Ovary (tissue), 3 donors: Measurements from ENCODE around the gene SYNM.

Experiments
- POLR2A ChIP-seq: fragments of 450-650 bp; IDR thresholded peaks from one replicate; pipeline ENCODE4 v1.6.1; 2017; ENCODE audit warnings: antibody characterized with exemption, mild to moderate bottlenecking, moderate library complexity
- TF ChIP-seq, protein P1 (sequence below), 3 donors: fragments of 450-650 bp in 2 of 3; fragments of 200-600 bp in 1 of 3; IDR thresholded peaks; one replicate each; pipeline versions ENCODE4 v1.5.1 to v1.8.0; 2016 to 2022; ENCODE audit warnings: antibody characterized with exemption in 3 of 3, mild to moderate bottlenecking in 1 of 3
- donor health status: DM: no; HTN: no; CAD: no.

DNA sequence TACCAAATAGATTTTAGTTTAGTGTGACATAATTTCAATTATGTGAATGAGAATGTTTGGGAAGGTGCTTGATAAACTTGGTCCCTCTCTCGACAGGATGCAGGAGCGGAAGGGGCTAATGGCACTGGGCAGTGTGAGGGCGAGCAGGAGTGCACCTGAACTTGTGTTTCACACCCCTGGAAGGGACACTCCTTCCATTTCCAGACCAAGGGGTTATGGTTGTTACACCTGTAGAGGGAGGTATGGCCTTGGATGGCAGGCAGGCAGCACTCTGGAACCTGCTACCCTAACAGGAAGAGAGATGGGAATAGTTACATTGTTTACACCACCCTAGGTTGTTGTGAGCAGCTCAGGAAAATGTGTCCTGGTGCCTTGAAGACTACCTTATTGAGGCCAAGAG, 22.1 kb downstream of the SYNM start:
- TF ChIP-seq, protein P1, sequence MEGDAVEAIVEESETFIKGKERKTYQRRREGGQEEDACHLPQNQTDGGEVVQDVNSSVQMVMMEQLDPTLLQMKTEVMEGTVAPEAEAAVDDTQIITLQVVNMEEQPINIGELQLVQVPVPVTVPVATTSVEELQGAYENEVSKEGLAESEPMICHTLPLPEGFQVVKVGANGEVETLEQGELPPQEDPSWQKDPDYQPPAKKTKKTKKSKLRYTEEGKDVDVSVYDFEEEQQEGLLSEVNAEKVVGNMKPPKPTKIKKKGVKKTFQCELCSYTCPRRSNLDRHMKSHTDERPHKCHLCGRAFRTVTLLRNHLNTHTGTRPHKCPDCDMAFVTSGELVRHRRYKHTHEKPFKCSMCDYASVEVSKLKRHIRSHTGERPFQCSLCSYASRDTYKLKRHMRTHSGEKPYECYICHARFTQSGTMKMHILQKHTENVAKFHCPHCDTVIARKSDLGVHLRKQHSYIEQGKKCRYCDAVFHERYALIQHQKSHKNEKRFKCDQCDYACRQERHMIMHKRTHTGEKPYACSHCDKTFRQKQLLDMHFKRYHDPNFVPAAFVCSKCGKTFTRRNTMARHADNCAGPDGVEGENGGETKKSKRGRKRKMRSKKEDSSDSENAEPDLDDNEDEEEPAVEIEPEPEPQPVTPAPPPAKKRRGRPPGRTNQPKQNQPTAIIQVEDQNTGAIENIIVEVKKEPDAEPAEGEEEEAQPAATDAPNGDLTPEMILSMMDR (IDR thresholded peaks at IDR 0.05), result no peak
- no peak for TF ChIP-seq POLR2A
